ENCODE results near the gene PNO1.

The PNO1 gene

DNA sequence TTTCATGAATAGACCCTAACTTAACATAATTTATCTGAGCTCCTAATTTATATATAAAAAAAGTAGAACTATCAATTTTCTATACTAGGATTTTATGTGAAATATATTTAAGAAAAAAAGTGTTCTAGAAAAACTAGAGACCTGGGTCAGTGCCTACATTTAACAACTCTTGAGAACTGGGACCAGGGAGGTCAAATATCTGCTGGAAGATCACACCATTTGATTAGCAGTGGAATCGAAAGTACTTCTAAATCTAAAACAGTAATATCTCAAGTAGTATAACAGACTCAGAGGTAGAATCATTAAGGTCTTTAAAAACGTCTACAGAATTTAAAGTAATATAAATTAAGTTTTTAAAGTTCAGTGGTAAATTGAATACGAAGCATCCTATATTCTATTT, 60.0 kb downstream of the PNO1 start:
- Histone ChIP-seq H3K79me2 (ENCODE audit: insufficient read depth, low read depth) (peaks cover 99% of the 10 kb centered on the region), H3K4me3 (IDR thresholded peaks at IDR 0.05; ENCODE audit: insufficient read depth, low read depth, low read length) (no peak overlapping the region), H3K4me1 (ENCODE audit: low read depth, poor library complexity, severe bottlenecking) (peaks cover 87% of the 10 kb centered on the region), H3K27me3 (ENCODE audit: insufficient read depth, low read depth) (no peaks in the 10 kb centered on the region), H3K4me2 (no peak overlapping the region), H4K20me1 (ENCODE audit: insufficient read depth) (peaks cover 70% of the 10 kb centered on the region), H3K9ac (no peak overlapping the region), H3K36me3 (ENCODE audit: insufficient read depth) (no peaks in the 10 kb centered on the region), H2AFZ (ENCODE audit: low read depth) (no peak overlapping the region), H3K27ac (no peak overlapping the region)
- TF ChIP-seq, protein P1, sequence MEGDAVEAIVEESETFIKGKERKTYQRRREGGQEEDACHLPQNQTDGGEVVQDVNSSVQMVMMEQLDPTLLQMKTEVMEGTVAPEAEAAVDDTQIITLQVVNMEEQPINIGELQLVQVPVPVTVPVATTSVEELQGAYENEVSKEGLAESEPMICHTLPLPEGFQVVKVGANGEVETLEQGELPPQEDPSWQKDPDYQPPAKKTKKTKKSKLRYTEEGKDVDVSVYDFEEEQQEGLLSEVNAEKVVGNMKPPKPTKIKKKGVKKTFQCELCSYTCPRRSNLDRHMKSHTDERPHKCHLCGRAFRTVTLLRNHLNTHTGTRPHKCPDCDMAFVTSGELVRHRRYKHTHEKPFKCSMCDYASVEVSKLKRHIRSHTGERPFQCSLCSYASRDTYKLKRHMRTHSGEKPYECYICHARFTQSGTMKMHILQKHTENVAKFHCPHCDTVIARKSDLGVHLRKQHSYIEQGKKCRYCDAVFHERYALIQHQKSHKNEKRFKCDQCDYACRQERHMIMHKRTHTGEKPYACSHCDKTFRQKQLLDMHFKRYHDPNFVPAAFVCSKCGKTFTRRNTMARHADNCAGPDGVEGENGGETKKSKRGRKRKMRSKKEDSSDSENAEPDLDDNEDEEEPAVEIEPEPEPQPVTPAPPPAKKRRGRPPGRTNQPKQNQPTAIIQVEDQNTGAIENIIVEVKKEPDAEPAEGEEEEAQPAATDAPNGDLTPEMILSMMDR (conservative IDR thresholded peaks at IDR 0.05; ENCODE audit: low read depth, low read length), result no peak

- Histone ChIP-seq H3K4me3 (IDR thresholded peaks at IDR 0.05; ENCODE audit: insufficient read depth, low read depth, low read length) (no peak overlapping the region), H4K20me1 (ENCODE audit: insufficient read depth) (peaks cover 70% of the 10 kb centered on the region), H3K27ac (no peak overlapping the region; the same call in 1 of the 2 replicates), H3K4me2 (peak overlapping the region; percentile 3; the same call in 1 of the 2 replicates), H3K79me2 (ENCODE audit: insufficient read depth, low read depth) (peaks cover 99% of the 10 kb centered on the region), H3K36me3 (ENCODE audit: insufficient read depth) (no peaks in the 10 kb centered on the region), H3K4me1 (ENCODE audit: low read depth, poor library complexity, severe bottlenecking) (peaks cover 86% of the 10 kb centered on the region), H2AFZ (ENCODE audit: low read depth) (no peak overlapping the region), H3K9ac (no peak overlapping the region), H3K27me3 (ENCODE audit: insufficient read depth, low read depth) (no peaks in the 10 kb centered on the region)
- TF ChIP-seq, protein P1 (conservative IDR thresholded peaks at IDR 0.05; ENCODE audit: low read depth, low read length), result no peak
Observed at GRCh38 chr2:68218343-68218901, 60.7 kb downstream of the PNO1 start.

GRCh38 chr2:68222287-68222686, 64.6 kb downstream of the PNO1 start:
- Histone ChIP-seq H3K9ac (no peak overlapping the region), H3K4me1 (ENCODE audit: low read depth, poor library complexity, severe bottlenecking) (peaks cover 89% of the 10 kb centered on the region), H3K4me3 (IDR thresholded peaks at IDR 0.05; ENCODE audit: insufficient read depth, low read depth, low read length) (no peak overlapping the region), H4K20me1 (ENCODE audit: insufficient read depth) (peaks cover 67% of the 10 kb centered on the region), H2AFZ (ENCODE audit: low read depth) (no peak overlapping the region), H3K79me2 (ENCODE audit: insufficient read depth, low read depth) (peaks cover 100% of the 10 kb centered on the region), H3K27ac (no peak overlapping the region), H3K36me3 (ENCODE audit: insufficient read depth) (no peaks in the 10 kb centered on the region), H3K4me2 (no peak overlapping the region), H3K27me3 (ENCODE audit: insufficient read depth, low read depth) (no peaks in the 10 kb centered on the region)
- TF ChIP-seq, protein P1 (conservative IDR thresholded peaks at IDR 0.05; ENCODE audit: low read depth, low read length), result no peak

- TF ChIP-seq, protein P1 (conservative IDR thresholded peaks at IDR 0.05; ENCODE audit: low read depth, low read length), result no peak
- Histone ChIP-seq H3K36me3 (ENCODE audit: insufficient read depth) (no peaks in the 10 kb centered on the region), H2AFZ (ENCODE audit: low read depth) (no peak overlapping the region), H4K20me1 (ENCODE audit: insufficient read depth) (peaks cover 74% of the 10 kb centered on the region), H3K27me3 (ENCODE audit: insufficient read depth, low read depth) (no peaks in the 10 kb centered on the region), H3K4me1 (ENCODE audit: low read depth, poor library complexity, severe bottlenecking) (peaks cover 79% of the 10 kb centered on the region), H3K79me2 (ENCODE audit: insufficient read depth, low read depth) (peaks cover 100% of the 10 kb centered on the region), H3K27ac (no peak overlapping the region), H3K4me2 (no peak overlapping the region), H3K4me3 (IDR thresholded peaks at IDR 0.05; ENCODE audit: insufficient read depth, low read depth, low read length) (no peak overlapping the region), H3K9ac (no peak overlapping the region)
Observed at GRCh38 chr2:68223419-68223818, 65.7 kb downstream of the PNO1 start.
